ENCODE measurements around the gene WNT5B.

The WNT5B gene

GRCh38 chr12:1640328-1641234 lies 11.6 kb downstream of the WNT5B start:
- ATAC-seq: no peak
- no peak for TF ChIP-seq ZFP30 (CRISPR knock-in tag; IDR thresholded peaks at IDR 0.05)
- TF ChIP-seq CSDC2 (CRISPR knock-in tag; IDR thresholded peaks at IDR 0.05): no peak
- TF ChIP-seq CSRNP3 (CRISPR knock-in tag; IDR thresholded peaks at IDR 0.05): no peak
- no peak for TF ChIP-seq TSHZ2 (CRISPR knock-in tag; IDR thresholded peaks at IDR 0.05)
- TF ChIP-seq SNAI2 (CRISPR knock-in tag; IDR thresholded peaks at IDR 0.05): no peak
- TF ChIP-seq ZNF70 (CRISPR knock-in tag; IDR thresholded peaks at IDR 0.05): no peak
- TF ChIP-seq CREB5 (CRISPR knock-in tag; IDR thresholded peaks at IDR 0.05; ENCODE audit: low read depth): no peak
- no peak for TF ChIP-seq ISL1 (CRISPR knock-in tag; IDR thresholded peaks at IDR 0.05)
- no peak for TF ChIP-seq BACH2 (CRISPR knock-in tag; IDR thresholded peaks at IDR 0.05; ENCODE audit: borderline replicate concordance)
- TF ChIP-seq ZC3H10 (CRISPR knock-in tag; IDR thresholded peaks at IDR 0.05): no peak
- TF ChIP-seq ESRRG (CRISPR knock-in tag; IDR thresholded peaks at IDR 0.05): no peak
- no peak for TF ChIP-seq ARNTL (CRISPR knock-in tag; IDR thresholded peaks at IDR 0.05; ENCODE audit: borderline replicate concordance, low read depth)
- no peak for TF ChIP-seq ZNF565 (CRISPR knock-in tag; conservative IDR thresholded peaks at IDR 0.05; ENCODE audit: low read depth)
- TF ChIP-seq PATZ1 (CRISPR knock-in tag; IDR thresholded peaks at IDR 0.05; ENCODE audit: borderline replicate concordance): no peak
- no peak for TF ChIP-seq TOX (CRISPR knock-in tag; IDR thresholded peaks at IDR 0.05; ENCODE audit: borderline replicate concordance)

DNA sequence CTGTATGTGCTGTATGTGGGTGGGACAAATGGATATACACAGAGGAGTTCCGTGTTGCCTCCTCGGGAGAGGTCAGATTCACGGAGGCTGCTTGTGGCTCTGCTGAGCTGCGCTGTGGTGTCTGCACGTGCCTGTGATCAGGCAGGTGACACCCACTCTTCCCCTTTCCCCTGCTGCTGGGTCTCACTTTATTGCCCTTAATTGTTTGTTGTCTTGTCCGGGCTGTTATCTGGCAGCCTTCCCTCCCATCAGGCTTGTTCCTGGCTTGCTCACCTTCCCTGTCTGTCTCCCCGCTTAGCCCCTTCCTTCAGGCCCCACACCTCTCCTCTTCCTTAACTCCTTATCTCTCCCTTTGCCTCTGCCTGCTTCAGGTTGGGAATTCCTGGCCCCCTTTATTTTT lies 13.5 kb downstream of the WNT5B start:
- ATAC-seq: no peak
- TF ChIP-seq GLIS3 (CRISPR knock-in tag; IDR thresholded peaks at IDR 0.05): no peak
- TF ChIP-seq ESRRG (CRISPR knock-in tag; IDR thresholded peaks at IDR 0.05): no peak
- TF ChIP-seq POU6F1 (CRISPR knock-in tag; IDR thresholded peaks at IDR 0.05; ENCODE audit: borderline replicate concordance, low read depth): no peak
- TF ChIP-seq RARB (CRISPR knock-in tag; IDR thresholded peaks at IDR 0.05): no peak
- no peak for TF ChIP-seq TCF4 (CRISPR knock-in tag; IDR thresholded peaks at IDR 0.05; ENCODE audit: borderline replicate concordance)
- no peak for TF ChIP-seq CREB5 (CRISPR knock-in tag; IDR thresholded peaks at IDR 0.05; ENCODE audit: low read depth)
- no peak for TF ChIP-seq ZNF70 (CRISPR knock-in tag; IDR thresholded peaks at IDR 0.05)
- TF ChIP-seq ARNTL (CRISPR knock-in tag; IDR thresholded peaks at IDR 0.05; ENCODE audit: borderline replicate concordance, low read depth): no peak
- no peak for TF ChIP-seq TSHZ2 (CRISPR knock-in tag; IDR thresholded peaks at IDR 0.05)
- no peak for TF ChIP-seq CSRNP3 (CRISPR knock-in tag; IDR thresholded peaks at IDR 0.05)
- TF ChIP-seq ZNF8 (CRISPR knock-in tag; IDR thresholded peaks at IDR 0.05): no peak
- TF ChIP-seq PPARA (CRISPR knock-in tag; IDR thresholded peaks at IDR 0.05; ENCODE audit: borderline replicate concordance): no peak
- no peak for TF ChIP-seq CSDC2 (CRISPR knock-in tag; IDR thresholded peaks at IDR 0.05)
- no peak for TF ChIP-seq SNAI2 (CRISPR knock-in tag; IDR thresholded peaks at IDR 0.05)
- TF ChIP-seq TOX (CRISPR knock-in tag; IDR thresholded peaks at IDR 0.05; ENCODE audit: borderline replicate concordance): no peak
- TF ChIP-seq ZC3H10 (CRISPR knock-in tag; IDR thresholded peaks at IDR 0.05): no peak

Measured in SK-N-SH treated with all-trans-retinoic acid at 6 μM for 48 hours (cell line).